Fibroblast of pulmonary artery (primary cell): ENCODE data around the gene SORBS2.

ENCODE experiments used
- DNase-seq: peaks from one replicate; pipeline ENCODE4 v3.0.0-alpha.2; 2010; ENCODE audit warnings: low read depth
- H3K4me3 ChIP-seq: replicated peaks from 2 replicates; pipeline ENCODE4 v1.5.1; 2011; ENCODE audit warnings: low read depth, mild to moderate bottlenecking, control low read depth, low read length, moderate library complexity
- CTCF ChIP-seq: IDR thresholded peaks from 2 replicates; pipeline ENCODE4 v1.5.1; 2011; ENCODE audit warnings: mild to moderate bottlenecking, control low read depth, low read length, inconsistent platforms; ENCODE audit errors: missing control alignments

Gene SORBS2

GRCh38 chr4:185805262-185805802 lies 6.7 kb downstream of the SORBS2 start:
- no peak for TF ChIP-seq CTCF
- H3K4me3 ChIP-seq, result no peak overlapping the region
- no peak for DNase-seq

- peak; percentile 36 for DNase-seq
- no peak overlapping the region for H3K4me3 ChIP-seq
- no peak for TF ChIP-seq CTCF
Observed at GRCh38 chr4:185803022-185803421, 9.0 kb downstream of the SORBS2 start.

GRCh38 chr4:185801471-185801870 lies 10.5 kb downstream of the SORBS2 start:
- DNase-seq, result no peak
- no peak overlapping the region for H3K4me3 ChIP-seq
- no peak for TF ChIP-seq CTCF

GRCh38 chr4:185800266-185800945 lies 11.6 kb downstream of the SORBS2 start:
- no peak for TF ChIP-seq CTCF
- no peak overlapping the region for H3K4me3 ChIP-seq
- no peak for DNase-seq

- no peak for TF ChIP-seq CTCF
Observed at GRCh38 chr4:185799442-185799841, 12.6 kb downstream of the SORBS2 start.

GRCh38 chr4:185797596-185798338 lies 14.2 kb downstream of the SORBS2 start:
- no peak for DNase-seq
- no peak for TF ChIP-seq CTCF
- no peak overlapping the region for H3K4me3 ChIP-seq

More at GRCh38 chr4:185799442-185799841, 12.6 kb downstream of the SORBS2 start:
- no peak overlapping the region for H3K4me3 ChIP-seq
- no peak for DNase-seq
